IMR-90 (cell line): Measurements from ENCODE around the gene TMOD1. TPM values are rescaled to one million over a fixed set of nuclear protein-coding genes. Genes with fewer than 3 reads are reported as not detected.
"Not testable (repeated sequence)": the region's sequence is repeated elsewhere in the genome, so short reads cannot be mapped to it uniquely, and the experiment has no call there.

Experiments
- ATAC-seq: fragments of 200-7000 bp; cut with Tn5 transposase; 2 replicates; pipeline ENCODE4 v1.9.1; 2020; ENCODE audit warnings: low read depth, mild to moderate bottlenecking, moderate library complexity
- BruUV-seq: library from RNA; stranded (reverse); fragments of 400-500 nt; replicated peaks from 2 replicates; lab custom pipeline; 2021; lab: Mats Ljungman, UMichigan
- CTCF ChIA-PET: fragments of 300-600 bp; formaldehyde crosslinking; extraction: SDS; loops from one replicate; lab custom pipeline; 2021; ENCODE audit warnings: antibody characterized with exemption; lab: Yijun Ruan, JAX
- POLR2A ChIA-PET: fragments of 300-600 bp; sonication (Branson Sonifier 250); formaldehyde crosslinking; loops from one replicate; lab custom pipeline; 2022; ENCODE audit warnings: antibody characterized with exemption; ENCODE audit not compliant: unreplicated experiment; lab: Charles Lee
- DNase-seq: peaks from one replicate; pipeline ENCODE4 v3.0.0; 2013
- H2AFZ ChIP-seq: replicated peaks from 2 replicates; pipeline ENCODE3; 2013; ENCODE audit warnings: low read length, mild to moderate bottlenecking; ENCODE audit not compliant: poor library complexity
- H2AK5ac ChIP-seq: 2 replicates; pipeline ENCODE4 v1.6.1; 2013; ENCODE audit warnings: low read depth, low read length, inconsistent platforms
- H2AK9ac ChIP-seq: replicated peaks from 2 replicates; pipeline ENCODE3; 2013; ENCODE audit warnings: mild to moderate bottlenecking, low read depth, low read length, moderate library complexity; ENCODE audit not compliant: poor library complexity
- H2BK120ac ChIP-seq: 2 replicates; pipeline ENCODE4 v1.6.1; 2013; ENCODE audit warnings: low read depth, low read length, inconsistent platforms
- H2BK15ac ChIP-seq: 3 replicates; pipeline ENCODE4 v1.6.1; 2013; ENCODE audit warnings: low read depth, low read length, inconsistent platforms
- H2BK20ac ChIP-seq: 2 replicates; pipeline ENCODE4 v1.6.1; 2013; ENCODE audit warnings: low read depth, mild to moderate bottlenecking, inconsistent platforms, low read length, moderate library complexity
- H2BK5ac ChIP-seq: 2 replicates; pipeline ENCODE4 v1.6.1; 2013; ENCODE audit warnings: mild to moderate bottlenecking, low read depth, low read length, inconsistent platforms; ENCODE audit not compliant: poor library complexity, severe bottlenecking
- H3K14ac ChIP-seq: replicated peaks from 2 replicates; pipeline ENCODE4 v1.6.1; 2013; ENCODE audit warnings: low read depth, low read length, inconsistent platforms
- H3K18ac ChIP-seq: 2 replicates; pipeline ENCODE4 v1.6.1; 2013; ENCODE audit warnings: low read depth, low read length, control low read depth
- H3K23ac ChIP-seq: 2 replicates; pipeline ENCODE4 v1.6.1; 2013; ENCODE audit warnings: low read depth, low read length, inconsistent platforms
- H3K27ac ChIP-seq: 2 replicates; pipeline ENCODE4 v1.5.1; 2013; ENCODE audit warnings: mild to moderate bottlenecking, control low read depth, low read length; ENCODE audit not compliant: insufficient read depth
- H3K27me3 ChIP-seq: 2 replicates; pipeline ENCODE4 v1.6.1; 2013; ENCODE audit warnings: low read length; ENCODE audit not compliant: control insufficient read depth, insufficient read depth
- H3K36me3 ChIP-seq: 2 replicates; pipeline ENCODE4 v1.6.1; 2013; ENCODE audit warnings: low read length, mixed read lengths; ENCODE audit not compliant: control insufficient read depth, insufficient read depth
- H3K4ac ChIP-seq: 2 replicates; pipeline ENCODE4 v1.6.1; 2013; ENCODE audit warnings: low read depth, low read length, inconsistent platforms
- H3K4me1 ChIP-seq: 2 replicates; pipeline ENCODE4 v1.6.1; 2013; ENCODE audit warnings: low read length, mixed read lengths; ENCODE audit not compliant: control insufficient read depth, insufficient read depth
- H3K4me2 ChIP-seq: 2 replicates; pipeline ENCODE4 v1.6.1; 2013; ENCODE audit warnings: low read depth, mild to moderate bottlenecking, control low read depth, low read length, moderate library complexity
- H3K4me3 ChIP-seq: 2 replicates; pipeline ENCODE4 v1.5.1; 2013; ENCODE audit warnings: low read depth, mild to moderate bottlenecking, control low read depth, low read length, moderate library complexity; ENCODE audit not compliant: insufficient read depth
- H3K56ac ChIP-seq: 2 replicates; pipeline ENCODE4 v1.6.1; 2013; ENCODE audit warnings: low read length, inconsistent platforms; ENCODE audit not compliant: insufficient read depth; ENCODE audit errors: extremely low read depth
- H3K79me1 ChIP-seq, 2 experiments: 2 replicates each; pipeline ENCODE4 v1.6.1; 2013; ENCODE audit warnings: low read length in 2 of 2, inconsistent platforms in 1 of 2, low read depth in 1 of 2
- H3K9ac ChIP-seq: 2 replicates; pipeline ENCODE4 v1.6.1; 2013; ENCODE audit warnings: low read depth, low read length, control low read depth
- H3K9me1 ChIP-seq: 2 replicates; pipeline ENCODE4 v1.6.1; 2013; ENCODE audit warnings: low read length, inconsistent platforms; ENCODE audit not compliant: insufficient read depth
- H3K9me3 ChIP-seq: 2 replicates; pipeline ENCODE4 v1.6.1; 2013; ENCODE audit warnings: low read length; ENCODE audit not compliant: control insufficient read depth, insufficient read depth
- H4K20me1 ChIP-seq: 2 replicates; pipeline ENCODE4 v1.6.1; 2013; ENCODE audit warnings: low read length, inconsistent platforms; ENCODE audit not compliant: insufficient read depth
- H4K5ac ChIP-seq: 2 replicates; pipeline ENCODE4 v1.6.1; 2013; ENCODE audit warnings: mild to moderate bottlenecking, low read depth, low read length, control low read depth
- H4K8ac ChIP-seq, 2 experiments: 2 replicates each; pipeline ENCODE4 v1.6.1; 2013; ENCODE audit warnings: low read depth in 2 of 2, low read length in 2 of 2, control low read depth in 1 of 2, inconsistent platforms in 1 of 2
- H4K91ac ChIP-seq: 2 replicates; pipeline ENCODE4 v1.6.1; 2013; ENCODE audit warnings: low read depth, low read length, inconsistent platforms; ENCODE audit not compliant: insufficient read depth
- WGBS, 2 experiments: methylation state at CpG; one replicate each; pipeline versions ENCODE4 v1.1.5 to v1.1.7; 2013; ENCODE audit warnings: missing lambda C conversion rate in 2 of 2; ENCODE audit not compliant: insufficient read length in 1 of 2; ENCODE audit errors: extremely low coverage in 2 of 2; 5-methylcytosine and 5-hydroxymethylcytosine counted together
- dilution Hi-C: fragments of 300-500 bp; cut with HindIII; formaldehyde crosslinking; loops from one replicate; pipeline ENCODE4 v1.14.3; 2018; ENCODE audit warnings: low sequenced_read_pairs; ENCODE audit not compliant: unreplicated experiment
- in situ Hi-C: fragments of 300-500 bp; cut with MboI; formaldehyde crosslinking; loops from 3 replicates; pipeline ENCODE4 v1.14.3; 2019; ENCODE audit warnings: low sequenced_read_pairs, inconsistent platforms, mixed read lengths
- intact Hi-C: fragments of 100-400 bp; cut with micrococcal nuclease; formaldehyde crosslinking; loops from 2 replicates; pipeline ENCODE4 v1.10.0; 2022
- polyA plus RNA-seq, 3 experiments: library from polyadenylated mRNA; depleted of rRNA; stranded (reverse); fragments of >200 nt; gene quantifications; 2 replicates each; pipeline ENCODE4 v1.2.3, GENCODE V29; 2012; ENCODE audit warnings: low replicate concordance in 1 of 3
- total RNA-seq: library from RNA; depleted of rRNA; stranded (reverse); fragments of >200 nt; gene quantifications from 2 replicates; pipeline ENCODE4 v1.2.3, GENCODE V29; 2012

TMOD1 gene
- total and polyA plus RNA-seq, 2 of the 4 experiments (the other 2 are of a cell fraction), result 0.18 to 0.38 TPM

DNA sequence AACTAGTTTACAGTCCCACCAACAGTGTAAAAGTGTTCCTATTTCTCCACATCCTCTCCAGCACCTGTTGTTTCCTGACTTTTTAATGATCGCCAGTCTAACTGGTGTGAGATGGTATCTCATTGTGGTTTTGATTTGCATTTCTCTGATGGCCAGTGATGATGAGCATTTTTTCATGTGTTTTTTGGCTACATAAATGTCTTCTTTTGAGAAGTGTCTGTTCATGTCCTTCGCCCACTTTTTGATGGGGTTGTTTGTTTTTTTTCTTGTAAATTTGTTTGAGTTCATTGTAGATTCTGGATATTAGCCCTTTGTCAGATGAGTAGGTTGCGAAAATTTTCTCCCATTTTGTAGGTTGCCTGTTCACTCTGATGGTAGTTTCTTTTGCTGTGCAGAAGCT is 80.1 kb downstream of the TMOD1 start:
- in situ Hi-C loops, H3K14ac ChIP-seq, H3K18ac ChIP-seq, H4K20me1 ChIP-seq, H2AK5ac ChIP-seq, H3K27me3 ChIP-seq, H2BK20ac ChIP-seq, POLR2A ChIA-PET, DNase-seq, ATAC-seq, H2BK5ac ChIP-seq, H3K36me3 ChIP-seq, H2AK9ac ChIP-seq, H2BK15ac ChIP-seq, H4K5ac ChIP-seq, H2BK120ac ChIP-seq, H2AFZ ChIP-seq, H3K79me1 ChIP-seq, H3K27ac ChIP-seq, H4K8ac ChIP-seq, H3K23ac ChIP-seq, intact Hi-C loops, dilution Hi-C loops, H3K4me1 ChIP-seq, H3K9me3 ChIP-seq, CTCF ChIA-PET, H3K9ac ChIP-seq, H3K4me2 ChIP-seq, H3K4me3 ChIP-seq, BruUV-seq, H3K56ac ChIP-seq, H3K9me1 ChIP-seq, H3K4ac ChIP-seq, H4K91ac ChIP-seq: not testable (repeated sequence)
- no CpG with 5 or more reads among the region's 3 CpGs for WGBS, 2 experiments

- H4K5ac ChIP-seq, in situ Hi-C loops, H3K79me1 ChIP-seq, CTCF ChIA-PET, H2AFZ ChIP-seq, POLR2A ChIA-PET, H4K91ac ChIP-seq, H3K4me2 ChIP-seq, DNase-seq, H4K20me1 ChIP-seq, H3K4me1 ChIP-seq, H4K8ac ChIP-seq, H3K27ac ChIP-seq, H3K23ac ChIP-seq, H3K27me3 ChIP-seq, H2BK5ac ChIP-seq, H2BK120ac ChIP-seq, BruUV-seq, ATAC-seq, H3K9me1 ChIP-seq, H3K4me3 ChIP-seq, H3K9ac ChIP-seq, H3K4ac ChIP-seq, H3K56ac ChIP-seq, H3K14ac ChIP-seq, H2BK15ac ChIP-seq, H3K18ac ChIP-seq, dilution Hi-C loops, H2AK5ac ChIP-seq, H3K36me3 ChIP-seq, H3K9me3 ChIP-seq, H2AK9ac ChIP-seq, H2BK20ac ChIP-seq, intact Hi-C loops: not testable (repeated sequence)
- WGBS, 2 experiments, result no CpG with 5 or more reads among the region's 2 CpGs
Observed at GRCh38 chr9:97584778-97585177, 83.3 kb downstream of the TMOD1 start.
